ENCODE data around the gene SPIB.

GRCh38 chr19:50465986-50466705 lies 47.4 kb downstream of the SPIB start:
- TF ChIP-seq SPI1 (IDR thresholded peaks at IDR 0.05; ENCODE audit: low read depth, low read length) = no peak
- TF ChIP-seq POLR2A (IDR thresholded peaks at IDR 0.05; ENCODE audit: low read depth, low read length) = no peak
- no peak for TF ChIP-seq TAF1 (IDR thresholded peaks at IDR 0.05; ENCODE audit: low read depth, low read length)
- TF ChIP-seq POU2F2 (IDR thresholded peaks at IDR 0.05; ENCODE audit: low read depth, low read length) = no peak
- TF ChIP-seq POLR2AphosphoS5 (IDR thresholded peaks at IDR 0.05; ENCODE audit: low read depth, low read length) = no peak

Measured in GM12891 (cell line).